ENCODE measurements around the gene CEP85L.
"Not testable (repeated sequence)": the region's sequence is repeated elsewhere in the genome, so short reads cannot be mapped to it uniquely, and the experiment has no call there.

The CEP85L gene

DNA sequence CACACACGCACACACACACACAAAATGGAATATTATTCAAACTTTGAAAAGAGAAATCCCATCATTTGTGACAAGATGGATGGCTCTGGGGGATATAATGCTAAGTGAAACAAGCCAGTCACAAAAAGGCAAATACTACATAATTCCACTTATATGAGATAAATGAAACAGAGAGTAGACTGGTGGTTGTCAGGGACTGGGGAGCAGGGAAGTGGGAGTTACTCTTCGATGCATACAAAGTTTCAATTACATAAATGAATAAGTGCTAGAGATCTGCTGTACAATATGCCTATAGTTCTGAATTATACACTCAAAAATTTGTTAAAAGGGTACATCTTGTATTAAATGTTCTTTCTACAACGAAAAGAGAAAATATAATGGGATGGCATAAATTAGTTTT lies 161.4 kb downstream of the CEP85L start:
- DNase-seq, result peak in 1 of 2 experiments; percentile 1

DNA sequence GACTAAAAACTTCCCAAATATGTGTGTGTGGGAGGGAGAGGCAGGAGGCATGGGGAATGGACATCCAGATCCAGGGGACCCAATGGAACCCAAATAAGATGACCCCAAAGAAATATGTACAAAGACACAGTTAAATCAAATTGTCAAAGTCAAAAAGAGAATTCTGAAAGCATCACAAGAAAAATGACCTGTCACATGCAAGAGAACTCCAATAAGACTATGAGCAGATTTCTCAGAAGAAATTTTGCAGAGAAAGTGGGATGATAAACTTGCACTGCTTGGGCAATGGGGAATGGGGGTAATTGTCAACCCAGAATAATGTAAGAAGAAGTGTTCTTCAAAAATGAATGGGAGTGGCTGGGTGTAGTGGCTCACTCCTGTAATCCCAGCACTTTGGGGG lies 162.8 kb downstream of the CEP85L start:
- no peak for DNase-seq

DNA sequence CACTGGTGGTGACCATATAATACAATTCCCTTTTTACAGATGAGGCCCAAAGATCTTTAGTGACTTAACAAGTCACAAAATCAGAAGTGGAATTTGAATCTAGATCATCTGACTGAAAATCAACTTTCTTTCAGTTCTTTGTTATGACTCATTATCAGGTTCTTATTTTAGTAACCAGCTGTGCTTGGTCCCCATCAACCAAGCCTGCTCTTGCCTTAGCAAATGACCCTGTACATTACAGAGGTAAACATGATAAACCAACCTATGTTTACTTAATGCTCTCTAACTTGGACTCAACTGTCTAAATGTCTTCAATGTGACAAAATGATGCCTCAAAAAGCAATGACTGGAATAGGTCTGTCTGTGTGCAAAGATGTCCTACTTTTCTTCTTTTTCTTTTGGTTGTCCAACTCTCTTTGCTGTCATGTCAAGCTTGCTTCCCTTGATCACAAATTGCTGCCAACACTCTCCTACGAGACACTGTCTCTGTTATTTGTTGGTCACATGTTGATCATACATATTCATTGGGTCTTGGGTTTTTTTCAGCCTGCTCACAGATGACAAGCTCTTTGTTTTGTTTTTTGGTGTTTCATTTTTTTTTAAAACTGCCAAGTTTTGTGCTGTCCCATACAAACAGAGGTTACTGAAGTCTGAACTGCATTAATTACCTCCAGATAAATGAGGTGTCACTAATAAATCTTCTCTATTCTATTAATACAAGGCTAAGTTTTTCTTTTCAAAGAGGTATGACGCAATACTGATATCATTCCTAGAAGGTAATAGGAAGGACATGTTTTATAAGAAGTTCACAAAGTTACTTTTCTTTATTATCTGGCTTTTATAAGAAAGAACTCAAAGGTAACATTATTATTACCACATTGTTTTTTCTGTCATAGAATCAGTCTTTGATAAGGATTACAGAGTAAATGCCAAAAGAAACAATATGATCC lies 165.5 kb downstream of the CEP85L start:
- no peak for DNase-seq

DNA sequence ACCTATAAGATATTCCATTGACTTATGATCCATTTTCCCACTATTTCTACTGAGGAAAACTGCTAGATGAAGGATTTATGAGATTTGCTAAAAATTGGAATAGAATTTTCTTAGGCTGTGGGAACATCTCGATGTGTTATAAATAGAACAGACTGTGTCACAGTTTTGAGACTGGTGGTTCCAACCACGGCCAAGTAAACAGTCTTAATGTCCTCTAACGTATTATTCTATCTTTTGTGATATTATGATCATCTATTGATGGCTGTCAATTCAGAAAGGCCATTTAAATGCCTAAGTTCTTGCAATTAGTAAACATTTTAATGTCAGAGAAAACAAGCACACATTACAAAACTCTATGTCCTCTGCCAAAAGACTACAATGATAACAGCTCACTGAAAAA lies 174.8 kb downstream of the CEP85L start:
- no peak for DNase-seq

DNA sequence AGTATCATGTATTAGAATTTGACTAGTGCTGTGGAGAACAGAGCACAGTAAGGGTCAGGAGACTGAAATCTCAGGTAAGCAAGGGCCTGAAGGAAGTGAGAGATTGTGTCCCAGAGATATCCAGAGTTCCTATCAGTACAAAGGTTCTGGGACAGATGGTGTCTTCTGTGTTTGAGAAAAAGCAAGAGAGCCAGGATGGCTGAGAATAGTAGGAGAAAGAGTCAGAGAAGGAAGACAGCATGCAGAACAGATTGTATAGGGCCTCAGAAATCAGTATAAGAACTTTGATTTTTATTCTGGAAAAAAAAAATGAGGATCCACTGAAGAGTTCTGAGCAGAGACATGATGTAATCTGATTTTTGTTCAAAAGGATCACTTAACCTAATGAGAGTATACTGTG lies 178.1 kb downstream of the CEP85L start:
- DNase-seq, result no peak

DNA sequence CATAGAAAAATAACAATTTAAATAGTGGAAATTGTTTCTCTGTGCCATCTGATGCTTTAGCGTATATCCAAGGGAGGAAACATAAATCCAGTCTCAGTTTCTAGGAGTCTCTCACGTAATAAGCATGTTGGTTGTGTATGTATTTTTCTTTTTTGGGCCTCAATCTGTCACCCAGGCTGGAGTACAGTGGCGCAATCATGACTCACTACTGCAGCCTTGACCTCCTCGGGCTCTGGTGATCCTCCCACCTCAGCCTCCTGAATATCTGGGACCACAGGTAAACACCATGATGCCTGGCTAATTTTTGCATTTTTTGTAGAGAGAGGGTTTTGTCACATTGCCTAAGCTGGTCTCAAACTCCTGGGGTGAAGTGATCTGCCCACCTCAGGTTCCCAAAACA lies 181.9 kb downstream of the CEP85L start:
- DNase-seq, result no peak

DNA sequence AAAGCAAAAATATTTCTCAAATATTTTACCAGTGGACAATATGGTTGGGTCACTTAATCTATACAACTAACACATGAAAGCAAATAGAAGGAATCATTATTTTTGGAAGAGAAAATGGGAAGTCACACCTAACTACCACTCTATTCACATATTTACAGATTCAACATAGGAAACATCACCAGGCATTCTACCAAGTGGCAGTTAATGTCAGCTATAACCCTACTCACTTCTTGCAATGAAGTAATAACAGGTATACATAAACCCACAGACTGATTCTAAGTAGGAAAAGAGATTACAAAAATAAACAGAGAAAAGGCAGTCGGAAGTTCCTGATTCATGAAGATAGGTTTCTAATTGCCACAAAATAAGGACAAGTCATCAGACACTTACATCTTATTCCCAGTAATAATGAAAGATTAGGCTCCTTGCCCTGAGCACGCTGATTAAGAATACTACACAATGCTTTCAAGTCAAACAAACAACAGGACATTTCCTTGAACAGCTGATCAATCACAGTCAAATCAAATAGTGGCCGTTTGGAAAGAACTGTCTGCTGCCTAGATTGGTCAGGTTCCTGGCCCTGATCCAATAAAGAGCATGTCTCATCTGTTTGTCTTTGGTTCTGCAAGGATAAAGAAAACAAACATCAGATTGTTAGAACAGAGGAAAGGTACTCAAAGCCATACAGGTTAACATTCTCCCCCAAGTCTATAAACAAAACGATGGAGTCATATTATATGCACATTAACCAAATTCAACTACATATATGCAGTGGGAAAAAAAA lies 182.5 kb downstream of the CEP85L start:
- DNase-seq, result no peak

DNA sequence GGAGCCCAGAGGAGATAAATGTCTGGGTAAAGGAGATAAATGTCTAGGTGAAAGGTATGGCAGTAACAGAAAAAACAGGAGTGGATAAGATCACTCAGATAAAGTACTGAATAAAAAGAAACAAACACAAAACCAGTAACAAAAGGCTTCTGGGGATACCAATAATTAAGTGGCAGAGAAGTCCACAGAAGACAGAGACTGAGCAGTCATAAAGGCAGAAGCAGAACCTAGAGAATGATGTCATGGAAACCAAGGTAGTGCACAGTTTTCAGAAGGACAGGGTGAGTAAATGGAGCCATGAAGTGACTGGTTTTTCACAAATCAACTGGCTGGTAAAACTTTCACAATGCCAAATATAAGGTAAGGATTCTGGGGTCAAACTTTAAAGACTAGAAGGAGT lies 184.2 kb downstream of the CEP85L start:
- no peak for DNase-seq

DNA sequence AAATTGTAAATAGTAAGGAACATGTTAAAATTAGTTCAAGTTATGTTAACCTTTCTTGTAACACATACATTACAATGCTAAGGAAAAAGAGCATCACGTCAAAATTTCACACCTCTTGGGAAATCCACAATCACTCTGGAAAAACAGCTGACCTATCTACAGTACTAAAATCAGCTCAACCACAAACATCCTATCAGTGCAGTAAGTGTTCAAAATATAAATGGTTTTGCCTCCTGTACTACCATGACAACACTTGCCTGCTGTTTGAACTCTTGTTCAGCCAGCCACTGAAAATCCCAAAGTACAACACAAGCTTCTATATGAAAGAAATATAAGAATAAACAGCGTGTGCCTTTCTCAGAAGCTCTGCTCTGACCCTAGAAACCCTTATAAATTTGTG lies 186.8 kb downstream of the CEP85L start:
- no peak for DNase-seq

DNA sequence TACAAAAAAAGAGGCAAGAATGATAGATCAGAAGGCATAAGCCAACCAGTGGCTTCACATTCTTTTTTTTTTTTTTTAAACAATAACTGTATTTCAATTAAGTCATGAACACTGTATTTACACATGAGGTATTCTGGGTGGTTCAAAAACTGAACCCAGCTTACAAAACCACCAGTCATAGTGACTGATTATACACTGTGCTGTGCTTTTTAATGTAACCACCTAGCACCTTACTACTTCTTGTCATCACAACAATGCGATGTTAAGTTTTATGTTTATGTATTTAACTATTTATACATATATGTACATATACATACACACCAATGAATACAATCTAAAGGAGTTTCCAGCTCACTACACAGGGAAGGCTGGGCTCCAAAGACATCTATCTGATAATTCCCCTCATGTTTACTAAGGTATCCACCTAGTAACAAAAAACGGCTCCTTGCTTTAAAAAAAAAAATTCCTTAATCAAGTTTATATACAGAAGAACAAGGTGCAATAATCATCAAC lies 190.4 kb downstream of the CEP85L start:
- DNase-seq, result no peak

DNA sequence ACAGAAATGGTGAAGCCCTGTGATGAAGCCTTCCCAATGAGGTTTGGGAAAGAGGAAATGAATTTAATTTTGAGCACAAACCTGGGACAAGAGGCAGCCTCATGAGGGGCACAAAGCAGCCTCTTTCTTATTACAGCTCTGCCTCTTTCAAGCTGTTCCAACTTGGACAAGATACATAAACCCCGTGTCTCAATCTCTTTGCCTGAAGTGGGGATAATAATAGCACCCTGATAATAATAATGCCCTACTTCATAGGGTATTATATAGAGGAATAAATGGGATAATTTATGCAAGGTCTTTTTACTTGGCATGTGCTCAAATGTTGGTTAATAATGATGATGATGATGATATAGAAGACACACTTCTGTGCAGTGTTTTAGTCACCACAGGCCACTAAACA lies 194.4 kb downstream of the CEP85L start:
- DNase-seq, result no peak

DNA sequence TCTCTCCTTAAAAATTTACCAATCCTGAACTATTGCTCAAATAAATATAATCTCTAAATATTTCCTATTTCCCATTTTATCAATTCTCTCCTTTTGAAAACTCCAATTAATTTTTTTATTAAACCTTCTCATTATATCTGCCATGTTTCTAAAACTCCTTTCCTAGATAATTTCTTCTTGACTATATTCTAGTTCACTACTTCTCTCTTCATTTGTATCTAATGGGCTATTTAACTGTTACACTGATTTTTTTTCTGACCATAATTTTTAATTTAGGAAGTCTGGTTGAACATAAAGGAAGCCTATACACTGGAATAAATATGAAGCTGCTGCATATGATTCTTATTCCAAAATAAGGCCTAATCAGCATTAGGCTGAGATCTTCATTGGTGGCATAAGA lies 199.6 kb downstream of the CEP85L start:
- no peak for DNase-seq

DNA sequence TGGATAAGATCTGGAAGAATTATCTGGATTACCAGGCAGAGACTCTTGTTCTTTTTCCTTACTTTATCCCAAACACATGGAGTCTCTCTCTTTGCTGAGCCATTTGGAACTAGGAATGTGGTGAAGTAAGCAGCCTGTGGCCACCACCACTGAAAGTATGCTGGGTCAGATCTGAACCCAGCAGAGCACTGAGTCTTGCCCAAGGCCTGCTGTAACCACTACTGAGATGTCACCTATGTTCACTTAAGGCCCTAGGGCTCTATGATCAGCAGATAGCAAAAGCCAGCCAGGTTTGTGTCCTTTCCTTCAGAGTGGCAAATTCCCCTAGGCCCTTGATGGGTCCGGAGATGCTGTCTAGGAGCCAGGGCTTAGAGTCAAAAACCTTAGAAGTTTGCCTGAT lies 206.6 kb downstream of the CEP85L start:
- DNase-seq, result no peak

DNA sequence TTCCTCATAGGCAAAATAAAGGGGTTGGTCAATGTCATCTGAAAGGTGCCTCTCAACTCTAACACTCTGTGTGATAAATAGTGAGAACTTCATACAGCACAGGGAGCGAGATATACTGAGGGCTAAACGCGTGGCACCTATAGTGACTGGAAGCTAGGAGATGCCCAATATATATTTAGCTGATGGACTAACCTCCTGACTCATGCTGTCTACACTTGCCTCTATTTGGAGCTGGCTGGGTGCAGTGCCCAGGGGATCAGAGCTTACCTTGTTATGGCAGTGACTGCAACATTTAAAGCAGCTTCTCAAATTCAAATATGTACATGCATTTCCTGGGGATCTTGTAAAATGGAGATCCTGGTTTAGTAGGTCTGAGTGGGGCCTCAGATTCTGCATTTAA lies 214.9 kb downstream of the CEP85L start:
- no peak for DNase-seq

DNA sequence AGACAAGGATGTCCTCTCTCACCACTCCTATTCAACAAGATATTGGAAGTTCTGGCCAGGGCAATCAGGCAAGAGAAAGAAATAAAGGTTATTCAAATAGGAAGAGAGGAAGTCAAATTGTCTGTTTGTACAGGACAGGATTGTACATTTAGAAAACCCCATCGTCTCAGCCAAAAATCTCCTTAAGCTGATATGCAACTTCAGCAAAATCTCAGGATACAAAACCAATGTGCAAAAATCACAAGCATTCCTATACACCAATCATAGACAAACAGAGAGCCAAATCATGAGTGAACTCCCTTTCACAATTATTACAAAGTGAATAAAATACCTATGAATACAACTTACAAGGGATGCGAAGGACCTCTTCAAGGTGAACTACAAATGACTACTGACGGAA lies 217.2 kb downstream of the CEP85L start:
- not testable (repeated sequence) for DNase-seq

DNA sequence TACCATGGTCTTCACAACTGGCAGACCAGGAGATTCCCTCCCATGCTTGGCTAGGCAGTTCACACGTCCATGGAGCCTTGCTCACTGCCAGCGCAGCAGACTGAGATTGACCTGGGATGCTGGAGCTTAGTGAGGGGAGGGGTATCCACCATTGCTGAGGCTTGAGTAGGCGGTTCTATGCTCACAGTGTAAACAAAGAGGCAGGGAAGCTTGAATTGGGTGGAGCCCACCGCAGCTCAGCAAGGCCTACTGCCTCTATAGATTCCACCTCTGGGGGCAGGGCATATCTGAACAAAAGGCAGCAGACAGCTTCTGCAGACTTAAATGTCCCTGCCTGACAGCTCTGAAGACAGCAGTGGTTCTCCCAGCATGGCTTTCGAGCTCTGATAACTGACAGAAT lies 230.1 kb downstream of the CEP85L start:
- DNase-seq, result not testable (repeated sequence)

DNA sequence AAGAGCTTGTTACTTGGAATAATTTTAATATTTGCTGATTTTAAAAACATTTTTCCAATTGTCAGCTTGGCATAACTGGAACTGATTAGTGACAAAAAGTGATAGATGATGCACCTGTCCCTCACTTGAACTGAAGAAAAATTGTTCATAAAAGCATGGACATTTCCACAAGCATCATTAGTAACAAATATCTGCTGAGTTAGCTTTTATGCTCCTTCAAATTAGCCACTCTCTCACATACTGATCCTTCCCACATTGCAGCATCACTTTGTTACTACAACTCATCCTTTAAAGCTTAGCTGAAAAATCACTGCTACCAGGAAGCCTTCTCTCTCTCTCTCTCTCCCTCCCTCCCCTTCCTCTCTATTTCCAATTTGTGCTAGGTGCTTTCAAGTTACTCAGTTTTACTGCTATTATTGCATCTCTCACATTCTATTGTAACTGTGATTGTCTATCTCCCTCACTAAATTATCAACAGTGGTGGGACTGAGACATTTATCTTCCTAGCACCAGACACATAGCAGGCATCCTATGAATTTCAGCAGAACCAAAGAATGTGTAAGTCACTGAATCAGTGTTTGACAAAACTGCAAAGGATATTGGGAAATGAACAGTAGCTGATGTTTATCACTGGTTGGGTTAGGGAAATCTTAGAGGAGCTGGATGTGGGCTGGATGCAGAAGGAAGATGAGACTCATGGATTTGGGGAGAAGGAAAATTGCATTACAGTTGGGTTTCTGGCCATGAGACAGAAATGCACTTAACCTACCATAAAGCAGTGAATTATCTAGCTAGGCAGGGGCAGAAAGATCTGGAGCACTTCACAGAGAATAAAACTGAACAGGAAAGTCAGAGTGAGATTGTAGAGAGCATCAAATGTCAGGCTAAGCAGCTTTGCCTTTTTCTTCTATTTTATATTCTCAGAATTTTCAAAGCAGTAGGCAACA lies 231.7 kb downstream of the CEP85L start:
- no peak for DNase-seq

All from activated CD4-positive, alpha-beta T cell treated with anti-CD3 and anti-CD28 coated beads, Interleukin-2, amount 50 U/mL, for 48 hours (primary cell).